ENCODE measurements around the gene KSR1. TPM values are rescaled to one million over a fixed set of nuclear protein-coding genes. Genes with fewer than 3 reads are reported as not detected.

The KSR1 gene
- total RNA-seq, 2 experiments from 2014 or later, result 53.9 to 58.2 TPM

DNA sequence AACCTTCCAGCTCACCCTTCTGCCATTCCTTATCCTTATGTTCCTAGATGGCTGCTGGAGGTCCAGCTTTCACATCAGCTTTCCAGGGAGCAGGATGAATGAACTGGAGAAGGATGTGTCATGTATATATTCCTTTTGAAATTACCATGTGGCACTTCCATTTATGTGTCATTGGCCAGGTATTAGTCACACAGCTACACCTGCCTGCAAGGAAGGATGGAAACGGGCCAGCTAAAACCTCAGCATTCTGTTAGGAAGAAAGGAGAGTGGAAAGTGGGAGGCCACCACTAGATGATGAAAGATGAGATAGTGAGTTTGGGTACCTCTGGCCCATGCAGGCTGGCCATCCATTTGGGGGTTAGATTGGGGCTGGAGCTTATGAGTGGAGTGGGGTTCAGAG lies 67.5 kb downstream of the KSR1 start:
- intact Hi-C loops (cut with micrococcal nuclease), result no loop called here
- Mint-ChIP-seq H3K27me3 (no peaks in the 10 kb centered on the region), H3K27ac (no peak overlapping the region), H3K36me3 (ENCODE audit: low read depth) (peaks cover 3% of the 10 kb centered on the region), H3K4me1 (ENCODE audit: low read depth) (peaks cover 51% of the 10 kb centered on the region), H3K4me3 (no peak overlapping the region), H3K9me3 (no peaks in the 10 kb centered on the region)
- DNase-seq (no peak), ATAC-seq (no peak)
- TF ChIP-seq, protein P1, sequence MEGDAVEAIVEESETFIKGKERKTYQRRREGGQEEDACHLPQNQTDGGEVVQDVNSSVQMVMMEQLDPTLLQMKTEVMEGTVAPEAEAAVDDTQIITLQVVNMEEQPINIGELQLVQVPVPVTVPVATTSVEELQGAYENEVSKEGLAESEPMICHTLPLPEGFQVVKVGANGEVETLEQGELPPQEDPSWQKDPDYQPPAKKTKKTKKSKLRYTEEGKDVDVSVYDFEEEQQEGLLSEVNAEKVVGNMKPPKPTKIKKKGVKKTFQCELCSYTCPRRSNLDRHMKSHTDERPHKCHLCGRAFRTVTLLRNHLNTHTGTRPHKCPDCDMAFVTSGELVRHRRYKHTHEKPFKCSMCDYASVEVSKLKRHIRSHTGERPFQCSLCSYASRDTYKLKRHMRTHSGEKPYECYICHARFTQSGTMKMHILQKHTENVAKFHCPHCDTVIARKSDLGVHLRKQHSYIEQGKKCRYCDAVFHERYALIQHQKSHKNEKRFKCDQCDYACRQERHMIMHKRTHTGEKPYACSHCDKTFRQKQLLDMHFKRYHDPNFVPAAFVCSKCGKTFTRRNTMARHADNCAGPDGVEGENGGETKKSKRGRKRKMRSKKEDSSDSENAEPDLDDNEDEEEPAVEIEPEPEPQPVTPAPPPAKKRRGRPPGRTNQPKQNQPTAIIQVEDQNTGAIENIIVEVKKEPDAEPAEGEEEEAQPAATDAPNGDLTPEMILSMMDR (IDR thresholded peaks at IDR 0.05), result no peak
- ChIA-PET POLR2A (no interaction called here), CTCF (interaction anchor here (1.0 to 1.4 kb wide), 4 partner anchors 11 to 142 kb away, joined by 3 to 4 read pairs (median 4); no protein-coding TSS in a partner anchor)

DNA sequence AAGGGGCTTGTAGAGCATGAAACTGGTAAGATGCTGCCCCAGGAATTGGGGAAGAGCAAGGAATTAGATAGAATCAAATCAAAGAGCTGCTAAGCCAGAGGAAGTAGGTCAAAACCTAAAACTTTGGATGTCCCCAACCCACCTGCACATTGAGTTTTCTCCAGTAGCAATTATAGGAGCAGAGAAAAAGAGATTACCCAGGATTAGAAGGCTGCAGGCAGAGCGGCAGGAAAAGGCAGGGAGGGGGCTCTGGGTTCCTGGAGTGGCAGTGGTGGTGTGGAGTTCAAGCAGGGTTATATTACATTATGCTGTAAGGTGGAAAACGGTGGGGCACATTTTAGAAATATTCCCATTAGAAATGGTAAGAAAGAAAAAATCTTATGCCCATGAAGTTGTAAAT lies 68.3 kb downstream of the KSR1 start:
- ATAC-seq, result no peak
- no peaks in the 10 kb centered on the region for H3K9me3 Mint-ChIP-seq
- H3K4me3 Mint-ChIP-seq, result no peak overlapping the region
- peaks cover 3% of the 10 kb centered on the region for H3K36me3 Mint-ChIP-seq (ENCODE audit: low read depth)
- intact Hi-C loops (cut with micrococcal nuclease), result no loop called here
- POLR2A ChIA-PET, result no interaction called here
- H3K27ac Mint-ChIP-seq, result no peak overlapping the region
- DNase-seq, result no peak
- TF ChIP-seq, protein P1 (IDR thresholded peaks at IDR 0.05), result no peak
- CTCF ChIA-PET, result interaction anchor here (1.0 to 1.4 kb wide), 2 partner anchors 130 to 143 kb away, joined by 3 to 4 read pairs; no protein-coding TSS in a partner anchor
- H3K27me3 Mint-ChIP-seq, result no peaks in the 10 kb centered on the region
- H3K4me1 Mint-ChIP-seq (ENCODE audit: low read depth), result peaks cover 54% of the 10 kb centered on the region

DNA sequence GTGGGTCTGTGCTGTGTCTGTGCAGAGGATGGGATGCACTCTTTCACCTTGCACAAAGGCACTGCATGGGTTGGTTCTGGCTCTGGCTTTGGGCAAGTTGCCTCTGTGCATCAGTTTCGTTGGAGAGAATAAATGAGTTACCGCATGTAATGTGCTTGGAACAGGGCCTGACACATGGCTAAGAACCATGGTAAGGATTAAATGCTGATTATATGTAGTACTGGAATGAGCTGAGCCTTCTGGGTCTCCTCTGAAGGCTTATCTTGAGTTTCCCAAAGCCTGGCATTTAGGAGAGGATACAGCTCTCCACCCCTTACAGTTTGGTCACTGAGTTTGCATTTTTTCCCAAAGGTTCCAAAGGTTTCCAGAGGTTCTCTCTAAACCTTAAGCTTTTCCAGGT lies 69.1 kb downstream of the KSR1 start:
- intact Hi-C loops (cut with micrococcal nuclease), result no loop called here
- ATAC-seq (no peak), DNase-seq (no peak)
- Mint-ChIP-seq H3K4me1 (ENCODE audit: low read depth) (peaks cover 56% of the 10 kb centered on the region), H3K27me3 (no peaks in the 10 kb centered on the region), H3K4me3 (no peak overlapping the region), H3K9me3 (no peaks in the 10 kb centered on the region), H3K27ac (no peak overlapping the region), H3K36me3 (ENCODE audit: low read depth) (peaks cover 3% of the 10 kb centered on the region)
- ChIA-PET CTCF (no interaction called here), POLR2A (interaction anchor here (1.0 kb wide), 1 partner anchor 12 kb away, joined by 4 read pairs; no protein-coding TSS in a partner anchor)
- TF ChIP-seq, protein P1 (IDR thresholded peaks at IDR 0.05), result no peak

DNA sequence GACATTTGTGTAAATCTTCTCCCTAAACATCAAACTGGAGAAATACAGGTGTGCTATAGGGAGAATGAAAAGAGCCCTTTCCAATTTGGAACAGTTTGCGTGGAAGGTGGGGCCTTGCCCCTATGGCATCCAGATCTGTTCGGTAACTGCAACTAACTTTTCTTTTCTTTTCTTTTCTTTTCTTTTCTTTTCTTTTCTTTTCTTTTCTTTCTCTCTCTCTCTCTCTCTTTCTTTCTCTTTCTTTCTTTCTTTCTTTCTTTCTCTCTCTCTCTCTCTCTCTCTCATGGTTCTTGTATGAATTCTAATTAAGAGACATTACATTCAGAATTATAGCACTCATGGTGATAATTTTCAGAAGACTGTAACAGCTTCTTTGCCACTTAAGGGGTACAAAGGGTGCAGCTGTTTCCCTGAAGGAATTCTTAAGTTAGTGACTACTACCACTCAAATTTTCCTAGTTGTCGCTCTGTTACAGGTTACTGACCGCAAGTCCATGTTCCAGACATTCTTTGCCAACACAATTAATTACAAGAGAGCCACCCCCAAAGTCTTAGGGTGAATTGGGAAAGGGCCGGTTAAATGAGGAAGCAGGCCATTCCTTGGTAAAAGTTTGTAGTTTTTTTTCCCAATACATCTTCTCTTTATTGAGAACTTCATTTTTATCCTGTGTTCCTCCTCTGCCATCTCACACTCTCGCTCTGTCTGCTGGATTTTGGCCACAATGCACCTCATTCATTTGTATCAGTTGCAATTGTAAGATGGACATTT lies 69.8 kb downstream of the KSR1 start:
- peaks cover 60% of the 10 kb centered on the region for H3K4me1 Mint-ChIP-seq (ENCODE audit: low read depth)
- peaks cover 3% of the 10 kb centered on the region for H3K36me3 Mint-ChIP-seq (ENCODE audit: low read depth)
- H3K9me3 Mint-ChIP-seq, result no peaks in the 10 kb centered on the region
- no peak overlapping the region for H3K4me3 Mint-ChIP-seq
- H3K27me3 Mint-ChIP-seq, result no peaks in the 10 kb centered on the region
- no peak for DNase-seq
- TF ChIP-seq, protein P1 (IDR thresholded peaks at IDR 0.05), result no peak
- no peak for ATAC-seq
- ChIA-PET CTCF (interaction anchor here (0.8 kb wide), 1 partner anchor 18 kb away, joined by 4 read pairs; no protein-coding TSS in a partner anchor), POLR2A (interaction anchor here (1.0 to 1.6 kb wide), 2 partner anchors 11 to 61 kb away, joined by 4 read pairs; no protein-coding TSS in a partner anchor)
- H3K27ac Mint-ChIP-seq, result no peak overlapping the region
- intact Hi-C loops (cut with micrococcal nuclease), result no loop called here

DNA sequence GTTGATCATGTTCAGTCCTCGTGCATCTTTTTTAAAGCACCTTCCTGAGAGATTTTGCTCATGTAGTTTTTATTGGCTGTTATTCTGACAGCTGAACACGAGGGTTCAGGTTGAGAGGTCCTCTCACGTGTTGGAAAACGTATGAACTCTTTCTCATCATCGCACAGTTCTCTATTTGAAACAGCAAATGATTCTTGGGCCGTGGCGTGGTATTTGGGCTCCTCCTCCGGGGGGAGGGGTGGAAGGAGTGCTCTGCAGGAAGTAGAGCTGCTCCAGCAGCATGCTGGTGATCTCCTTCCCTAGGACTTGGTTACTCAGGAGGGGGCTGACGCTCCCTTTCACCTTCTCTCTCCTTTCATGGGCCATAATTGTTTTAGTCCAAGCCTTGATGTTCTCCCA lies 70.4 kb downstream of the KSR1 start:
- ChIA-PET CTCF (interaction anchor here (0.8 to 1.7 kb wide), 2 partner anchors 9 to 18 kb away, joined by 4 read pairs; no protein-coding TSS in a partner anchor), POLR2A (interaction anchor here (0.7 to 1.6 kb wide), 3 partner anchors 11 to 61 kb away, joined by 3 to 4 read pairs (median 4); no protein-coding TSS in a partner anchor)
- Mint-ChIP-seq H3K27me3 (no peaks in the 10 kb centered on the region), H3K27ac (peak overlapping the region; percentile 40), H3K4me1 (ENCODE audit: low read depth) (peaks cover 64% of the 10 kb centered on the region), H3K9me3 (no peaks in the 10 kb centered on the region), H3K36me3 (ENCODE audit: low read depth) (peaks cover 3% of the 10 kb centered on the region), H3K4me3 (no peak overlapping the region)
- TF ChIP-seq, protein P1 (IDR thresholded peaks at IDR 0.05), result no peak
- DNase-seq, result peak; percentile 77
- ATAC-seq, result peak; percentile 80
- intact Hi-C loops (cut with micrococcal nuclease), result no loop called here
